DND-41 (cell line): ENCODE measurements around the gene PLPP7.

Experiments used
- ATAC-seq: fragments of 200-7000 bp; cut with Tn5 transposase; 3 replicates; pipeline ENCODE4 v1.9.1; 2021; ENCODE audit warnings: low read depth; ENCODE audit not compliant: insufficient read depth
- DNase-seq: peaks from one replicate; pipeline ENCODE4 v3.0.0-alpha.2; 2020
- H2AFZ ChIP-seq: 2 replicates; pipeline ENCODE4 v1.6.0; 2012; ENCODE audit warnings: low read depth, low read length
- H3K27ac ChIP-seq: 2 replicates; pipeline ENCODE4 v1.5.1; 2012; ENCODE audit warnings: low read length, inconsistent platforms
- H3K27me3 ChIP-seq: fragments of 200-600 bp; sonication (generic); 2 replicates; pipeline ENCODE4 v1.6.0; 2012; ENCODE audit warnings: low read length, mild to moderate bottlenecking, inconsistent platforms; ENCODE audit not compliant: insufficient read depth, poor library complexity
- H3K36me3 ChIP-seq: 2 replicates; pipeline ENCODE4 v1.5.1; 2012; ENCODE audit warnings: low read length, inconsistent platforms; ENCODE audit not compliant: insufficient read depth
- H3K4me1 ChIP-seq: 2 replicates; pipeline ENCODE4 v1.5.1; 2012; ENCODE audit warnings: mild to moderate bottlenecking, low read length; ENCODE audit not compliant: insufficient read depth
- H3K4me2 ChIP-seq: 2 replicates; pipeline ENCODE4 v1.6.0; 2012; ENCODE audit warnings: mild to moderate bottlenecking, moderate library complexity, low read length, inconsistent platforms; ENCODE audit not compliant: insufficient read depth
- H3K4me3 ChIP-seq, 2 experiments: fragments of 200-600 bp in 1 of 2; shearing (Covaris generic) in 1 of 2; 2 replicates each; pipeline ENCODE4 v1.5.1; 2012 to 2016; ENCODE audit warnings: inconsistent platforms in 2 of 2, low read length in 2 of 2, mild to moderate bottlenecking in 2 of 2, low read depth in 1 of 2, moderate library complexity in 1 of 2
- H3K79me2 ChIP-seq: 2 replicates; pipeline ENCODE4 v1.6.0; 2012; ENCODE audit warnings: low read length, inconsistent platforms; ENCODE audit not compliant: insufficient read depth
- H3K9ac ChIP-seq: 2 replicates; pipeline ENCODE4 v1.6.0; 2012; ENCODE audit warnings: low read depth, mild to moderate bottlenecking, inconsistent platforms, low read length, moderate library complexity
- H3K9me3 ChIP-seq: 2 replicates; pipeline ENCODE4 v1.5.1; 2012; ENCODE audit warnings: low read length, moderate library complexity, mild to moderate bottlenecking, inconsistent platforms; ENCODE audit not compliant: insufficient read depth, severe bottlenecking
- H4K20me1 ChIP-seq: 2 replicates; pipeline ENCODE4 v1.6.0; 2012; ENCODE audit warnings: low read length; ENCODE audit not compliant: insufficient read depth
- CTCF ChIP-seq: IDR thresholded peaks from 2 replicates; pipeline ENCODE4 v1.5.1; 2012; ENCODE audit warnings: borderline replicate concordance, low read length, moderate library complexity, mild to moderate bottlenecking; ENCODE audit not compliant: poor library complexity, severe bottlenecking; ENCODE audit errors: extremely low read depth
- EZH2 ChIP-seq: IDR thresholded peaks from 3 replicates; pipeline ENCODE4 v1.6.1; 2012; ENCODE audit warnings: borderline replicate concordance, low read depth, mild to moderate bottlenecking, moderate library complexity, low read length, inconsistent platforms; ENCODE audit not compliant: severe bottlenecking

The PLPP7 gene

GRCh38 chr9:131308906-131309529 is 19.5 kb downstream of the PLPP7 start:
- DNase-seq (no peak), ATAC-seq (no peak)
- Histone ChIP-seq H3K4me3 (no peak overlapping the region), H3K9me3 (no peaks in the 10 kb centered on the region), H3K36me3 (no peaks in the 10 kb centered on the region), H3K4me1 (peaks cover 10% of the 10 kb centered on the region), H3K27ac (no peak overlapping the region), H3K27me3 (no peaks in the 10 kb centered on the region), H3K79me2 (no peaks in the 10 kb centered on the region), H4K20me1 (no peaks in the 10 kb centered on the region), H2AFZ (no peak overlapping the region), H3K4me2 (no peak overlapping the region), H3K9ac (no peak overlapping the region)
- TF ChIP-seq CTCF = no peak
- TF ChIP-seq EZH2 = no peak

DNA sequence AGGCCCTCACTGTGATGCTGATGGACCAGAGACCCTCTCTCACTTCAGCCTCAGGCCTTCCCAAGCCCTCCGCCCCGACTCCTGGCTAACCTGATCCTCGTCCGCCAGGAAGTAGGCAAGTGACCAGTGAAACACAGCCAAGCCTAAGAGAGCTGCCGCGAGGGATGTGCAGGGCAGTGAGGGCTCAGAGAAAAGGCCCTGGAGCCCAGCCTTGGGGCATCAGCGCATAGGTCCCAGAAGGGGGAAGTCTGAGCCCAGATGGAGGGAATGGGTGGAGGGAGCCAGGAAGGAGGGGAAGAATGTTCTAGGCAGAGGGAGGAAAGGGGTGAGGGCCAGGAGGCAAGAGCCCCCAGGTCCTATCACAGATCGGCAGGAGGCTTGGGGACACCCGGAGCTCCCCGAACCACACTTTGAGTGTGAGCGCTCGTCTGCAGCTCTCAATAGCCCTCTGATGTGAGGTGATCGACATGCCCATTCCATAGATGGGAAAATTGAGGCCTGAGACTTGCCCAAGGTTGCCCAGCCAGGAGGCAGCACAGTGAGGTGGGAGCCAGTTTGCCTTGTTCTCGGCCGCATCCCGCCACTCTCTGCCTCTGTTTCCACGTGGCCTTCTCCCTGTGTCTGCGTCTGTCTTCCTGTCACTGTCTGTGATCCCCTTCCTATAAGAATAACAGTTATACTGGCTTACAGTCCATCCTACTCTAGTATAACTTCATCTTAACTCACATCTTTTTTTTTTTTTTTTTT is 20.2 kb downstream of the PLPP7 start:
- Histone ChIP-seq H4K20me1 (no peaks in the 10 kb centered on the region), H3K4me1 (peaks cover 10% of the 10 kb centered on the region), H3K79me2 (no peaks in the 10 kb centered on the region), H3K9ac (no peak overlapping the region), H3K27ac (no peak overlapping the region), H3K4me3 (no peak overlapping the region), H3K9me3 (no peaks in the 10 kb centered on the region), H3K4me2 (no peak overlapping the region), H3K36me3 (no peaks in the 10 kb centered on the region), H3K27me3 (no peaks in the 10 kb centered on the region), H2AFZ (no peak overlapping the region)
- no peak for ATAC-seq
- no peak for DNase-seq
- no peak for TF ChIP-seq CTCF
- no peak for TF ChIP-seq EZH2

GRCh38 chr9:131310833-131311554 is 21.5 kb downstream of the PLPP7 start:
- H3K9me3 ChIP-seq = no peaks in the 10 kb centered on the region
- no peaks in the 10 kb centered on the region for H3K27me3 ChIP-seq
- H3K9ac ChIP-seq = no peak overlapping the region
- H4K20me1 ChIP-seq = no peaks in the 10 kb centered on the region
- peak overlapping the region; percentile 71 for H2AFZ ChIP-seq
- H3K4me2 ChIP-seq = peak overlapping the region; percentile 59
- H3K4me1 ChIP-seq = peaks cover 10% of the 10 kb centered on the region
- no peaks in the 10 kb centered on the region for H3K79me2 ChIP-seq
- peak overlapping the region in 1 of 2 experiments; percentile 37; a peak in 2 of 4 replicates for H3K4me3 ChIP-seq
- peak; percentile 36 for TF ChIP-seq CTCF
- no peak for TF ChIP-seq EZH2
- H3K36me3 ChIP-seq = no peaks in the 10 kb centered on the region
- ATAC-seq = peak; percentile 99
- H3K27ac ChIP-seq = peak overlapping the region; percentile 40
- DNase-seq = peak; percentile 78
